Measurements from ENCODE around the gene COL6A2.
A peak's percentile ranks its signal among the peaks of the same experiment; 100 is the strongest.

COL6A2 gene

DNA sequence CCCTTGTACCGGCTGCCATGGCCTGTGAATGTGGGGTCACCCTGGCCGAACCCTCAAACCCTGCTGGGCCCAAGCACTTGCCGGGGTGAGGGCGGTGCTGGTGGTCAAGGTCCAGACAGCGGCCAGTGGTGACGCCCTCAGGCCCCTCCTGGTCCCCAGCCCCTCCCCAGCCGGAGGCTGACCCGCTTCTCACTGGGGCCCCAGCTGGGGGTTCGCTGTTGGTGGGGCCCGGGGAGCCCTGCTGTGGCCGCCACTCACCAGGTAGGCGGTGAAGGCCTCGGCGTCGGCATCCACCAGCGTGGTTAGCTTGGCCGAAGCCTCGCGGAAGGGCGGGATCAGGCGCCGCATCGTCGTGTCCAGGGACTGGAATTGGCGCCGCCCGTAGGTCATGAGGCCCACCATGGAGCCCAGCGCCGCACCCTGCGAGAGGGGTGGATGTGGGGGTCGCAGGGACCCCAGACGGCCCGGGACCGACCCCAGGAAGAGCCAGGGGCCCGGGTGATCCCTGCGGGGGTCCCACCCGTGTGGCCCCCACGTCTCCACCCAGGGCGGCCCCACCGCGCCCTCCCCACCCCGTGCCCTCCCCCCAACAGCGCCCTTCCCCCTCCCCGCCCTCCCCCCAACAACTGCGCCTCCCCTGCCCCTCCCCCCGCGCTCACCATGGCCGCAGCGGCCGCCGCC, 47.4 kb downstream of the COL6A2 start:
- no peak for DNase-seq

DNA sequence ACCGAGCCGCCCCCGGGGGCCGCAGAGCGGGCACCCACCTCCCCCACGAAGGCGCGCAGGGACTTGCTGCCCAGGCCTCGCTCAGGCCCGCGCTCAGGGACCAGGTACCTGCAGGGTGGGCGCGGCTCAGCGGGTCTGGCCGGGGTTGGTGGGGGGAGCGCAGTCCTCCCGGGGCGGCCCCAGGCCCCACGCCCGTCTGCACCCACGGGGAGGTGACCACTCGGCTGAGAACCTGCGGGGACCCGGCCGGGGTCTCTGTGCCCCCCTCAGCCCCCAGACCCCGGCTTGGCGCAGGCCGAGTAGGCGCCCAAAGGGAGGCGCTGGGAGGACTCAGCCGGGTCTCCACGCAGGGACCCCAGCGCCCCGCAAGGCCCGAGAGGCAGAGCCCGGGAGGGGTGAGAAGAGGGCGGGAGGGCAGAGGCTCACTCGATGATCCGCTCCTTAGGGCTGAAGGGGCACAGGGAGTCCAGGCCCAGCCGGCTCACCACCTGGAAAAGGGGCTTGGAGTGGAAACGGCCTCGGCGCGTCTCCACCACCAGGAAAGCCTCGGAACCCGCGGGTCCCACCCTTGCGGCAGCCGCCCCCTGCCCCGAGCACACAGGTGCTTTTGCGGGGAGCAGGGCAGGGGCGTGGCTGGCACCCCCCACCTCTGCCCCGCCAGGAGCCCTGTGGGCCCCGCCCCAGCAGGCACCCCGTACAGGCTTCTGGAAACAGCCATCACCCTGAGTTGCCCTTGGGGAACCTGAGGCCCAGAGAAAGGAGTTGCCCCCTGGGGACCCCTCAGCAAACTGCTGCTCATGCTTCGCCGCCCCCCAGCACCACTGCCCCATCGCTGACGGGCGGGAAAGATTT, 48.2 kb downstream of the COL6A2 start:
- no peak for DNase-seq

DNA sequence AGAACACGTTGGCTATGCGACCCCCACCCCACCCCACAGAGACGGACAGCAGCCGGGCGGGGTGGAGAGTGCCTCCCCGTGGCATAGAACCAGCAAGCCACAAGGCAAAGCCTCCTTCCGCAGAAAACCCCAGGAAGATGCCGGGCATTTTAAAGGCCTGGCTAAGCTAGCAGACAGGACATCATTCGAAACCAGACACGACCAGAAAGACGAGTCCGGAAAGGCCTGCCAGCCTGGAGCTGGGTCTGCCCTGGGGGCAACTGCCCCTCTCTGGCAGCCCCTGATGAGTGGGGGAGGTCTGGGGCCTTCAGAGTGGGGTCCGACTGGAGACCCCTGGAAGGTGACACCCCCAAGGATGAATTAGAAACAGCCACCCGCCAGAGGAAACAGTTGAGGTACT, 48.9 kb downstream of the COL6A2 start:
- no peak for DNase-seq

DNA sequence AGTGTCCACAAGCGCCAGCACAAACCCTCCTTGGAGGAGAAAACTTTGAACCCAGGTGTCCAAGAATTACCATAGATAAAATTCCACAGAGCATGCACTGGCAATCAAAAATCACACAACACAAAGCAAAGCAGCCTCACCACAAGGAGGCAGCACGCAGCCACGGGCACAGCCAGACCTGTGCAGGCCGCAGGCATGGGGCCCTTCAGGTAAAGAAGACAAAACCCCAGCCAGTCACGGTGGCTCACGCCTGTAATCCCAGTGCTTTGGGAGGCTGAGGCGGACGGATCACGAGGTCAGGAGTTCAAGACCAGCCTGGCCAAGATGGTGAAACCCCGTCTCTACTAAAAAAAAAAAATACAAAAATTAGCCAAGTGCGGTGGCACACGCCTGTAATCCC, 49.5 kb downstream of the COL6A2 start:
- DNase-seq = peak; percentile 28

DNA sequence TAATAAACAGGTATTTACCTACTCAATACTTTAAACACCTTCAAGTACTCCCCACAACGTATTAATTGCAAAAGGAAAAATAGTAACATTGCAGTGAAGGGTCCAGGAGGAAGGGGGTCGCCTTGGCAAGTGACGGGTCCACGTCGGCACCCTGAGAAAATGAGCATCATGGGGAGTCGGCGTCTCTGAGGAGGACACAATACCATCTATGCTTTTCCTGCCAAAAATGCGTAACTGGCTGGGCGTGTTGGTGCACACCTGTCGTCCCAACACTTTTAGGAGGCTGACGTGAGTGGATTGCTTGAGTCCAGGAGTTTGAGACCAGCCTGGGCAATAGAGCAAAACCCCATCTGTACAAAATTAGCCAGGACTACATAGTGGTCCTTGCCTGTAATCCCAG, 50.2 kb downstream of the COL6A2 start:
- DNase-seq = no peak

DNA sequence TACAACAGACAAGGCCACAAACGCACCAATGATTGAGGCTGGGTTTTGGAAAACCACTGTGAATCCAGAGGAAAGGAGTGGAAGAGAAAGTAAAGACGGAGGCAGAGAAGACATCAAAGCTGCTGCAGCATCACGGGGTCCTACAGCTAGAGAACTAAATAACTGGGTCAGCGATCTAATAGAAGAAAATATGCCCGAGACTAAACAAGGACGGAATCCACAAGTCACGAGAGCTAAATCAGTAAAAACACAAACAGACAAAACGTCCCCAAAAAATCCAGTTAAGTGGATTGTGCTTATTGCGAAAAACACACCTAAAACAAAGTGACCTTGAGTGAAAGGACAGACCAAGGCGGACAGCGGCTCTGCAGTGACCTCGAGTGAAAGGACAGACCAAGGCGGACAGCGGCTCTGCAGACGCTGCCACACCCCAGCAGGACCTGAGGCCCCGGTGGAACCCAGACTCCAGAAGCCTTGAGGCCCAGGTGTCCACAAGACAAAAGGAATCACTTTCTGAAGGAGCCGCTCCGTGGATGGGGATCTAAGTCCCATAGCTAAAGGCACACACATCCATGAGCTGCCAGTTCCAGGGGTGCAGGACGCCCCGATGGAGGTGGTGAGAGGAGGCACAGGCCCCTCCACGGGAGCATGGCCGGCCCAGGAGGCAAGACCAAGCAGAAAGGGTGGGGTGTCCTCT, 51.4 kb downstream of the COL6A2 start:
- no peak for DNase-seq

DNA sequence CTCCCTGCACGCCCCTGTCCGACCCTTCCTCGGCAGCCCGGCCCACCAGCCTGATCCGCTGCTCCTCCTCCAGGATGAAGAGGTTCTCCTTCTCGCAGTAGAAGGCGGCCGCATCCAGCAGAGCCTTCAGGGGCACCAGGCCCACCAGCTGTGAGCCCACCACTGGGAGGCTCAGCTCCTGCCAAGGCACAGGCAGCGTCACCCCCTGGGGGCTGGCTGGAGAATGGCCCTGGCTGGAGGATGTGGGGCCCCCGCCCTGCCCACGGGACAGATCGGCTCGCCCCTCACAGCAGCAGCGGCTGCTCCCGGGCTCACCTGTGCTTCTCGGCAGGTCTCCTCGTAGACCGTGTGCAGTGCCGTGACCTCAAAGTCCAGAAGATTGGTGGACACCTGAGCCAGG, 52.2 kb downstream of the COL6A2 start:
- no peak for DNase-seq

DNA sequence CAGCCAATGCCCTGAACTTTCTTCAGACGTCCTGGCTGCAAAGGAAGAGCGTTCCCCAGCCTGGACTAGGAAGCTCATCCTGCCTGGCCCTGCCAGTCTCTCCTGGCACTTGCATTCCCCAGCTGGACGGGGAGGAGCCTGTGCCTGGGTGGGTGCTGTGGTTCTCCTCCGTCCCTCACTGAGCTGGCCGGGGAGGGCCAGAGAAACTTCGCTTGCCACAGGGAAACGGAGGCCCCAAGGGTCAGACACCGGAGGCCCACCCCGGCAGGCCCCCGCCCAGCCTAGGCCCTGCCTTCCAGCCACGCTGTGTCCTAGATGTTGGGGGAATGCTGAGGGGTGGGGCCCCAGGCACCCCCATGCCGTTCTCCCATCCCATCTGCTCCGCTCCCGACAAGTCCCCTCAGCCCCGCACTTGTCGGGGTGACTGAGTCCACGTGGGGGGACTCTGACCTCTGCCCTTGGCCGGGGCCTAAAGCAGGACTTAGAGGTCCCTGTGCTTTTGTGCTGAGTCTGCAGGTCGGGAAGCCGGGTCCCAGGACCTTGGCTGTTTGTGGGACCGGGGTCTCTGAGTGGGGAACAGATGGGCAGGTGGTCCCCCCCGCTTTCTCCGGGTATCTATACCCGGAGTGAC, 52.7 kb downstream of the COL6A2 start:
- DNase-seq = no peak

DNA sequence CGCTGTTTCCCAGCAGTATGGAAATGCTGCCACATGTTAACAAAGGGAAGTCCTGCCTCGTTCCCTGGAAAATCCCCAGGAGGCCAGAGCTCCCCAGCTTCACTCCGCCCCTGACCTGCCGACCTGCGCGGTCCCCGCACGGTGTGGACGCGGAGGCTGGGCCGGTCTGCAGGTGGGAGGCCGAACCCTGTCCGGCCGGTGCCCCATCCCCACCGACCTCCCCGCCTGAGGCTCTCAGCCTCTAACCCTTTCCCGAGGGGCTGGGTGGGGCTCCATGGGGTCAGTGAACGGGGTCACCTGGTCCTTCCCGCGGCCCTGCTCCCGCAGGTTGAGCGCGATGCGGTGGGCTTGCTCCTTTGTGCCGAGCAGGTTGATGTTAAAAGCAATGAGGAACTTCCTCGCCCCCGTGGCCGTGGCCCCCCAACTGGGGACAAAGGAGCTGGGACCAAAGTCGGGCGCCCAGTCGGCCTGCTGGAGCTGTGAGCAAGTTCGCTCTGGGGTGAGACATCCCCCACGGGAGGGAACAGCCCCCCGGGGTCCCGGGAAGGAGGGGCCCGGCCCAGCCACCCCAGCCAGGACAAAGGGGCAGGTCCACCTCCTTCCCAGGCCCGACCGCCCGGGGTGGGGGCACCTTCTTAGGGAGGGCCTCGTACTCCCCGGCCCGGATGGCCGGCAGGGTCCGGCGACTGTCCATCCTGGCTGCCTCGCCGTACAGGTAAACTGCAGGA, 53.5 kb downstream of the COL6A2 start:
- no peak for DNase-seq

DNA sequence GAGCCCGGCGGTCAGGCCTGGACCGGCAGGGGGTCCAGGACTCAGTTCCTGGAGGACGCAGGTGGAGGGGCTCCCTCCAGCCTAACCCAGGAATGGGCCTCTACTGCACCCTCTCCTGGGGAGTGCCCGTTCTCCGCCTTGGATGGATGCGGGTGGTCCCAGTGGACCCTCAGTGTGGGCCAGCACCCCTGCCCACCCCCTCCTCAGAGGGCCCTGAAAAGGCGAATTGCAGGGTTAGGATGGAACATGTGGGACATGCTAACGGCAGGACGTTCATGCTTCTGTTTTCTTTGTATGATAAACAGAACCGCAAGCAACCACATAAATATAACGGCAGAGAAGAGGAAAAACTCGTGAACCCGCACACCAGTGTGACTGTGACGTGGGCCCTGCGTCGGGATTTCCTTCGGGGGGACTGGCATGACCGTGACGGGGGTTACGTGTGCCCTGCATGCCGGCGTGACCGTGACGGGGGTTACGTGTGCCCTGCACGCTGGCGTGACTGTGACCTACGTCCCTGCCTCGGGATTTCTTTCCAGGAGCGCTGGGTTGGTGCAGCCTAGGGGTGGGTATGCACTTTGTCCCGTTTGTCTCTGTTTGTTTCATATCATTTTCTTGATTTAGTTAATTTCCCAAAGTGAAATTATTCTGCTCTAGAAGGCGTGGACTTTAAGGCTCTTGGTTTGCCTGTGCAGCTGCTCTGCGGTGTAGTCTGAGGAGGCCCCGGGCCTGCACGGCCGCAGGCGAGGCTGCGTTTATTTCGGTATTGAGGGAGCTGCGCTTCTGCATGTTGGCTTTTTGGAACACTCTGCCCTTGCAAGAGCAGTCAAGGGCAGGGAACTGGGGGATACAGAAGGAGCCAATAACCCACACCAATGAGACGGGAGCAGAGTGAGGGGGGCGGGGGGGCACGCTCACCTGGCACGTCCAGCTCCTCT, 54.3 kb downstream of the COL6A2 start:
- no peak for DNase-seq

DNA sequence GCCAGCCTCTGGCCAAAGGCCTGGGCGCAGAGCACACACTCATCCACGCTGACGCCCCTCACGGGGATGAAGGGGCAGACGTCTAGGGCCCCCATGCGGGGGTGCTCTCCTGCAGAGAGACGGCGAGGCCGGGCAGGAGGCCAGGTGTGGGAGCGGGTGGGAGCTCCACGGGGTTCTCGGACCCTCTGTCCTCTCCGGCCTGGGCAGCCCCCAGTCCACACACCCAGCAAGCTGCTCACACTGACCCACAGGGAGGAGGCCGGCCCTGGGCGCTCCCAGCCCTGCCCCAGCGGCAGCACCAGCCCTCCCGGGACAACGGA, 55.0 kb downstream of the COL6A2 start:
- DNase-seq = no peak

DNA sequence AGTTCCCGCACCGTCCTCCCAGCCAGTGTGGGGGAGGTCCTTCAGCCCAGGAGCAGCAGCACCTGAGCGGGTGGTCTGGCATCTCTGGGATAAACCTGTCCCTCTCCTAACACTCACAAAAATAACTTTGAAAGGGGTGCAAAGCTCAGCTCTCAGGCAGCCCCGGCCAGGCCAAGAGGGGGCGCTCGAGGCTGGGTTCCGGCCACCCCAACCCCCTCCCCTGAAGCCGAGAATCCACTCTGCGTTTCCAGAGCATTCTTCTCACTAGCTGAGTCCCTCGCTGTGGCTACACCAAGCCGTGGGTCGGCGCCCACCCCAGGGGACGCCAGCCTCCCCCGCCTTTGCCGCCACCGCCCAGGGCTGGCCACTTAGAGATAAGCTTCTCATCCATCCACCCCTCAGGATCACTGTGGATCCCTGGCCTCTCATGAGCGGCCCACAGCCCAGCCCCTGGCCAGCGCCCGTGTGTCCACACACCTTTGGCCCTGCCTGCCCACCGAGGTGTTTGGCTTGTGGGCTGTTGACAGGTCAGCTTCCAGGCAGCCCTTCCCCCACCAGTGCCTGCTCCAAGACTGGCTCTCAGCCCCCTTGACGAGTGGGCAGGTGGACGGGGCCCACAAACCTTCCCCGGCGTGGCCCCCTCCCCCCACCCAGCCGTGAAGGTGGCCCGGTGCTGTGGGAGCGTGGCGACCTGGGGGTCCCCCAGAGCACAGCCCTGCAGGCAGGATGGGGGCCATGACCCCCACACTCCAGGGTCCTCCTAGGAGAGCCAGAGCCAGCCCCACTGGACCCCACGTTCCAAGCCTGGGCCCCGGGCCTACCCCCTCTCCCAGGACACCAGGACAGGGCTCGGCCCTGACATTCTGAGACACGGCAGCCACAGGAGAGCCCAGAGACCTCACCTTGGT, 55.6 kb downstream of the COL6A2 start:
- no peak for DNase-seq

DNA sequence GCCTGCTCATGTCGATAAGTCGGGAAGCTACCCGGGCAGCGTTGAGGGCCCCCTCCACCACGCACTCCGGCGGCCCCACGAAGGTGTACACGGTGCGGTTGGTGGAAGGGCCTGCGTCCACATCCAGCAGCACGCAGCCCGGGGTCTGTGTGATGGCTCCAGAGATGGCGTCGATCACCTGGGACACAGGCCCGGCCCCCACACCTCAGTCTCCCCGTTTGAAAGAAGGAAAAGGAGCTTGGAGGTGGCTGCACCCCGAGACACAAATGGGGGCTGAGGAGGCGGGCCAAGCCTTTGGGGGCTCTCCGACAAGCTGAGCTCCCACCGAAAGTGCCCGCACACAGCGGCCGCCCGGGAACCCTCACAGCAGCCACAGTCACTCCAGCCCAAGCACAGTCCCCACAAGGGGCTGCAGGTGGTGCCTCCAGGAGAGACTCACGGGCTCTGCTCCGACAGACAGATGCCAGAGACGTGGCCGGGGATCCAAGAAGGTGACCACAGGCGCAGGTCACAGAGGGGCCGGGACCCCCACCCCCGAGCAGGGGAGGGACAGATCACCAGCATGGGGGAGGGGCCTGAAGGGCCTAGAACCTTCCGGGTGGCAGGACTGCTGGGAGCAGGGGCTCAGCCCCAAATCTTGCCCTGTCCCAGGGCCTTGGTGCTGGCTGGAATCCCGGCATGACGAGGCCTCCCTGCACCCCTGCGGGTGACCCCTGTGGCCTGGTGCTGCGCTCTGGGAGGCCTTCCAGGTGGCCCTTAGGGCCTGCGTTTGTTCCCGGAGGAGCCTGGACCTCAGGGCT, 56.4 kb downstream of the COL6A2 start:
- DNase-seq = no peak

DNA sequence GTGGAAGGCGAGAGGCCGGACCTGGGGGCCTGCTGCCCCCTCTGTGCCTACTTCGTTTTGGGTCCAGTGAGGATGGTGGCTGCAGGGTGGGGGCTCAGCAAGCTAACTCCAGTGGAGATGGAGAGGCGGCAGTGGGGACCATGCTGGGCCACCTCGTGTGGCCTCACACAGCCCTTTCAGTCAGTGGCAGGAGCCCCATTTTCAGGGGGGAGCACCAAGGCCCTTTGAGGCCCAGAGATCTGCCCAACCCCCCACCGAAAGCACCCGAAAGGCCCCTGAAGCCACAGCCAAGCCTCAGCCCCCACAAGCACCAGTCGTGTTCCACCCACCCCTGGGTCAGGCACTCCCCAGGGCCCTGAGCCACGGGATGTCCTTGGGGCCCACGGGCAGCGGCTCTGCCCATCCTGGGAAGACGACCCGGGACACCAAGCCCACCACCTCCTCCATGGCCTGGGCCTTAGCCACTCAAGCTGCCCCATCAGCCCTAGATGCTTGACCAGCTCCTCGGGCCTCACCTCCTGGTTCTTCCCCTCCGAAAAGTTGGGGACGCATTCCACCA, 57.1 kb downstream of the COL6A2 start:
- no peak for DNase-seq

DNA sequence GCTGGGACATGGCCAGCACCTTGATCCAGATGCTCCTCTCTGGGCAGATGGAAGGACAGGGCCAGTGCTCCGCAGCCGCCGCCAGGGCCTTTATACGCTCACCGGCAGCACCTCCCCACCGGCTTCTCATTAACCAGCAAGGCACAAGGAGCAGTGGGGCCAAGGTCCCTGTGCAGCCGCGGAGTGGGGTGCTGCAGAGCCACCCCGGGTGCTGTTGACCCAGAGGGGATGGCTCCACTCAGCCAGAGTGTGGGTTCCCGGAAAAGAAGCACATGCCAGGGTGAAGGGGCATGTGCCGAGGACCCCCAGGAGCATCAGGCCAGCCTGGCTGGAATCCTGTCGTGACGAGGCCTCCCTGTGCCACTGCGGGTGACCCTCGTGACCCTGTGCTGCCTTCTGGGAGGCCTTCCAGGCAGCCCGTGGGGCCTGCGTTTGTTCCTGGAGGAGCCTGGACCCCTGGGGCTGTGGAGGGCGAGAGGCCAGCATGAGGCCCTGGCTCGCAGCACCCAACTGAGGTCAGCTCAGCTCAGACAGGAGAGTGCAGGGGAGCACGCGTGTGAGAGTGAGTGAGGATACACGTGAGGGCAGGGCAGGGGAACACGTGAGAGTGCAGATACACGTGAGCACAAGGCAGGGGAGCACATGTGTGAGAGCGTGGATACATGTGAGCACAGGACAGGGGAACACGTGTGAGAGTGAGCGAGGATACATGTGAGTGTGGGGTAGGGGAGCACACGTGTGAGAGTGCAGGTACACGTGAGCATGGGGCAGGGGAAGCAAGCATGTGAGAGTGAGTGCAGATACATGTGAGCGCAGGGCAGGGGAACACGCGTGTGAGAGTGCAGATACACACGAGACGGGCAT, 57.8 kb downstream of the COL6A2 start, which contains the start of gene FTCD:
TSS of gene FTCD (minus strand) at position 66 of the 864 bp plus-strand sequence. CDS start at position 10, 56 bp downstream.
- no peak for DNase-seq

DNA sequence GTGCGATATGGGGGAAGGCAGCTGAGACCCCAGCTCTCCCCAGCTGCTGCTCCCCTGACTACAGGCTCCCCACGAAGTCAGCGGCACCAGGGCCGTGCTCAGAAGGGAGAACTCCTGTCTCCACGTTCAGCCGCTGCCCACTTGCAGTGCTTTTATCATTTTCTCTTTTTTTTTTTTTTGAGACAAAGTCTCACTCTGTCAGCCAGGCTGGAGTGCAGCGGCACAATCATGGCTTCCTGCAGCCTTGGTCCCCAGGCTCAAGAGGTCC, 58.4 kb downstream of the COL6A2 start:
- no peak for DNase-seq

DNA sequence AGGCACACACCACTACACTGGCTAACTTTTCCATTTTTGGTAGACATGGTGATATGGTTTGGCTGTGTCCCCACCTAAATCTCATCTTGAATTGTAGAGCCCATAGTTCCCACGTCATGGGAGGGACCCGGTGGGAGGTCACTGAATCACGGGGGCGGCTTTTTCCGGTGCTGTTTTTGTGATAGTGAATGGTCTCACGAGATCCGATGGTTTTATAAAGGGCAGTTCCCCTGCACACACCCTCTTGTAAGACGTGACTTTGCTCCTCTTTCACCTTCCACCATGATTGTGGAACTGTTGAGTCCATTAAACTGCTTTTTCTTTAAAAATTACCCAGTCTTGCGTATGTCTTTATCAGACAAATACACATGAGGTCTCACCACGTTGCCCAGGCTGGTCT, 58.8 kb downstream of the COL6A2 start:
- DNase-seq = no peak

DNA sequence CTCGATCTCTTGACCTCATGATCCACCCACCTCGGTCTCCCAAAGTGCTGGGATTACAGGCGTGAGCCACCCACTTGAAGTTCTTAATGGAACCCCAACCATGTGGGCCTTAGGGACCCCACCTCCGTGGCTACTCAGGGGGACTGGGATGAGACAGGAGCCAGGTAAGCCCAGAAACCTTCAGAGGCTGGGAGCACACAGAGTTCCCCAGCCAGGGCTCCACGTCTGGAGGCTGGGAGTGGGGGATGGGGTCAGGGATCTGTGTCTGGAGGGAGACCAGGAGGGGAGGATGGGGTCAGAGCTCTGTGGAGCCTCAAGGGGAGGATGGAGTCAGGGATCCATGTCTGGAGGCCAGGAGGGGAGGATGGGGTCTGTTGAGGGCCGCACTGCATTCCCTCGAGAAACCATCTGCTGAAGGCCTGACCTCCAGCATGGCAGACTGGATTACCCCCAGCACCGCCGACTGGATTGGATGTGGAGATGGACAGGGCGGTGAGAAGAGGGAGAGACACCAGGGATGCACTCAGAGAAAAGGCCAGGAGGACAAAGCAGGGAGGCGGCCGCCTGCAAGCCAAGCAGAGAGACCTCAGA, 59.6 kb downstream of the COL6A2 start:
- DNase-seq = no peak

All from CD4-positive, alpha-beta T cell treated with Interferon gamma for 1 hour (primary cell).